G401.6 (cell line): ENCODE measurements around the gene SMYD3.

Source experiments
- FAIRE-seq: peaks from 2 replicates; lab custom pipeline; 2012; peaks lifted over from hg19 to GRCh38; lab: Jason Lieb, UNC

Gene SMYD3

DNA sequence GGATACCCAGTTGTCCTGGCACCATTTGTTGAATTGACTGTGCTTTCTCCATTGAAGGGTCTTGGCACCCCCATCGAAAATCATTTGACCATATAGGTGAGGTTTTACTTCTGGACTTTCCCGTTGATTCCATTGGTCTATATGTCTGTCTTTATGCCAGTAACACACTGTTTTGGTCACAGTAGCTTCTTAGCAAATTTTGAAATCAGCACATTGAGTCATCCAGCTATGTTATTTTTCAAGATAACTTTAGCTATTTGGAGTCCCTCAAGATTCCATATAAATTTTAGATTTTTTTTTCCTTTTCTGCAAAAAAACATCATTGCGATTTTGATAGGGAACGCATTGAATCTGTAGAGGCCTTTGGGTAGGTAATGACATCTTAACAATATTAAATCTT is 235.6 kb downstream of the SMYD3 start:
- no peak for FAIRE-seq

DNA sequence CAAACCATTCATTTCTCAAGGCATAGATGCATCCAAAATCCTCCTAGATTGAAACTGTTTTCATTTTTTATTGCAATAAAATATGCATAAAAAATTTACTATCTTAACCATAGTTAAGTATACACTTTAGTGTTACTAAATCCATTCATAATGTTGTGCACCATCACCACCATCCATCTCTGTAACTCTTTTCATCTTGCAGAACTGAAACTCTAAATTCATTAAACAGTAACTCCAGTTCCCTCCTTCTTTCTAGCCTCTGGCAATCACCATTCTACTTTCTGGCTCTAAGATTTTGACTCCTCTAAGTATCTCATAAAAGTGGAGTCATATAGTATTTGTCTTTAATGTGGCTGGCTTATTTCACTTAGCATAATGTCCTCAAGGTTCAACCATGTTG is 236.8 kb downstream of the SMYD3 start:
- no peak for FAIRE-seq

DNA sequence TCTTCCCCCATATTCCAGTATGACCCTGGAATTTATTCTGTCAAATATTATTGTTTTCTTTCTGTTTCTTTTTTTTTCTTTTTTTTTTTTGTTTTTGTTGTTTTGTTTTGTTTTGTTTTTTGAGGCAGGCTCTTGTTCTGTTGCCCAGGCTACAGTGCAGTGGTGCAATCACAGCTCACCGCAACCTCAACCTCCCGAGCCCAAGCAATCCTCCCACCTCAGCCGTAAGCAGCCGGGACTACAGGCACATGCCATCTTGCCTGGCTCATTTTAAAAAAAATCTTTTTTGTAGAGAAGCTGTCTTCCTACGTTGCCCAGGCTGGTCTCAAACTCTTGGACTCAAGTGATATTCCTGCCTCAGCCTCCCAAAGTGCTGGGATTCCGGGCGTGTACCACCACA is 237.6 kb downstream of the SMYD3 start:
- no peak for FAIRE-seq

DNA sequence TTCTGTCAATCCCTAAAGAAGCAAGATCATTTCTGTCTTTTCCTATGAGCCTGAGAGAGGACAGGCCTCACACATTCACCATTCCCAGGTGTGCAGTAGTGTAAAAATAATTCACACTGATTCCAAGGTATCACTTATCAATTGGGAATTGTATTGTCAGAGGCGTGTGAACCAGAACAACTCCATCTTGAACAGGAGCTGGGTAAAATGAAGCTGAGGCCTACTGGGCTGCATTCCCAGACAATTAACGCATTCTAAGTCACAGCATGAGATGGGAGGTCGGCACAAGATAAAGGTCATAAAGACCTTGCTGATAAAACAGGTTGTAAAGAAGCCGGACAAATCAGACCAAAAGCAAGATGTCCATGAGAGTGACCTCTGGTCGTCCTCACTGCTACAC is 239.2 kb downstream of the SMYD3 start:
- no peak for FAIRE-seq

DNA sequence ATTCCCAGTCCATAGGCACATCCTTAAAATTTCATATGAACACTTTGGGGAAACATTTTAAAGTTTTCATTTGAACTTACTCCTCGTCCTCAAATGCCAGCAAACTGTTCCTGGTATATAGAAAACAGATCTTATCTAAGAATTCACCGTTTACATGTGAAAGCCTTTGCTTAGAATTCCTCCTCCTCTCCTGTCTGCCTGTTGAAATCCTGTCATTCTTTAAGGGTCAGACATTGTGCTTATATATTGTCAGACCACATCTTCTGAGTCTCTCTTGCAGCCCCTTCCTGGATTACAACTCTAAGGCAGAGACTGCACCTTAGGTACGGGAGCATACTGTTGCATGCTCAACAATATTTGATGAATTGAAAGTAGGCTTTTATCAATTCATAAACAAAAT is 239.7 kb downstream of the SMYD3 start:
- FAIRE-seq = no peak

DNA sequence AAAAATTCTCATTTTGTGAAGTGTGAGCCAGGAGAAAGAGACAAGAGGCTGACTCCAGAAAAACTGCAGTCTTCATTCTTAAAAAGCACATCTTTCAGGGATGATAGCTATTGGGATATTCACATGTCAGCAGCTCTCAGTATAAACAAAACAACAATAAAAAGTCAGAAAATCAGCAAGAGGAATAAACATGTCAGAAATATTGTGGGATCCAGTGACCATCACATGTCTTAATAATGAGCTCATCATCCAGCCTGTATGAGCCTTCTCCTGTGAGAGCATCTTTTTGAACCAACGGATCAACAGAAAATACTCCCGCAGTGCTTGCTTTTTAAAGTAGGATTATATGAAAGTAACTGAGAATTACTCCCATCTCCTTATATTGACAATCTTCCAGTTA is 241.6 kb downstream of the SMYD3 start:
- no peak for FAIRE-seq

DNA sequence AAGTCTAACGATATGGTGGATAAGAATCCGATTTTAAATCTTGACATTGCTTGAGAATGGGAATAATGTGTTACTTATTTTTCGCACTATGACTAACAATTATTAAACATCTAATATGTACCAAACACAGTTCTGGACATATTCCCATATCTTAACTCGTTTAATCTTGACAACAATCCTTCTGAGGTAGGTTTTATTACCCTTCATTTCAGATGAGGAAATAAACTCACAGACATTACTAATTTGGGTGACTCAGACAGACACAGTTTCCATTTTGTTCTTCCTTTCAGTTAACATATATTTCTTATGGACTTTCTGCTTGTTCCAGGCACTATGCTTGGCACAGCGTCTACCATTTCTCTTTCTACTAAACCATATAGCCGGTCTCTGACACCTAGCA is 244.8 kb downstream of the SMYD3 start:
- no peak for FAIRE-seq

DNA sequence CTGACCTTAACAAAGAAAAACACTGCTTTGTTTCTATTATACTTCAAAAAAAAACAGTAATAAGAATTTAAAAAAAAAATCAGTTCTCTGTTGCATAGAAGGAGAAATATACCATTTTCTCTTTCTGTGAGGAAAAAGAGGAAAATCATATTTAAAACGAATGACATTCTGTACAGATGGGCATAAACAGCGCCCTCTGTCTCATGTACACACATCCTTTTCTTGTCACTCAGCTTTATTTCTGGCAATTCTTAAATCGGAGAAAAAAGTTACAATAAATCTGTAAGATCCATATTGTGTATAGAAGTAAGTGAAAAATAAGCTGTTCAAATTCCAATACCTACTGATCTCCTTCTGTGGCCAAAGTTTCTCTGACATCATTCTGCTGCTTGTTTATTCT is 245.4 kb downstream of the SMYD3 start:
- no peak for FAIRE-seq

DNA sequence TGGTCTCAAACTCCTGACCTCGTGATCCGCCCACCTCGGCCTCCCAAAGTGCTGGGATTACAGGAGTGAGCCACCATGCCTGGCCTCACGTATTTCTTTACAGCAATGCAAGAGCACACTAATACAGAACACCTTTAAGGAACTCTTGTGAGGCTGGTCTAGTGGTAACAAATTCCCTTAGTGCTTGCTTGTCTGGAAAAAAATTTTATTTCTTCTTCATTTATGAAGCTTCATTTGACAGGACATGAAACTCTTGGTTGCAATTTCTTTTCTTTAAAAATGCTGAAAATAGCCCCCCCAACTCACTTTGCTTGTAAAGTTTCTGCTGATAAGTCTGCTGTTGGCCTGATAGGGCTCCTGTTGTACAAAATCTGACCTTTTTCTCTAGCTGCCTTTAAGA is 248.8 kb downstream of the SMYD3 start:
- FAIRE-seq = no peak

DNA sequence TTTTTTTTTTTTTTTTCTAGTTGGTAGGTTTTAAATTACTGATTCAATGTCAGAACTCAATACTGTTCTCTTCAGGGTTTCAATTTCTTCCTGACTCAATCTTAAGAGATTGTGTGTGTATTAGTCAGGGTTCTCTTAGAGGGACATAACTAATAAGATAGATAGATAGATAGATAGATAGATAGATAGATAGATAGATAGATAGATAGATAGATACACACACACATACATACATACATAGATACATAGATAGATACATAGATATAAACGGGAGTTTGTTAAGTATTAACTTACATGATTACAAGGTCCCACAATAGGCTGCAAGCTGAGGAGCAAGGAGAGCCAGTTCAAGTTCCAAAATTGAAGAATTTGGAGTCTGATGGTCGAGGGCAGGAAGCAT is 251.3 kb downstream of the SMYD3 start:
- FAIRE-seq = no peak

DNA sequence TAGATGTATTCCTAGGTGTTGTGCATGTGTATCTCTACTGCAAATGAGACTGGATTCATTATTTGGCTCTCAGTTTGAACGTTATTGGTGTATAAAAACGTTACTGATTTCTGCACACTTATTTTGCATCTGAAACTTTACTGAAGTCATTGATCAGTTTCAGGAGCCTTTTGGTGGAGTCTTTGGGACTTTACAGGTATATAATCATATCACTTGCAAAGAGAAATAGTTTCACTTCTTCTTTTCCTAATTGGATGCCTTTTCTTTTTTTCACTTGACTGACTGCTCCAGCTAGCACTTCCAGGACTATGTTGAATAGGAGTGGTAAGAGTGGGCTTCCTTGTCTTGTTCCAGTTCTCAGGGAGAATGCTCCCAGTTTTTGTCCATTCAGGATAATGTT is 252.2 kb downstream of the SMYD3 start:
- FAIRE-seq = no peak

DNA sequence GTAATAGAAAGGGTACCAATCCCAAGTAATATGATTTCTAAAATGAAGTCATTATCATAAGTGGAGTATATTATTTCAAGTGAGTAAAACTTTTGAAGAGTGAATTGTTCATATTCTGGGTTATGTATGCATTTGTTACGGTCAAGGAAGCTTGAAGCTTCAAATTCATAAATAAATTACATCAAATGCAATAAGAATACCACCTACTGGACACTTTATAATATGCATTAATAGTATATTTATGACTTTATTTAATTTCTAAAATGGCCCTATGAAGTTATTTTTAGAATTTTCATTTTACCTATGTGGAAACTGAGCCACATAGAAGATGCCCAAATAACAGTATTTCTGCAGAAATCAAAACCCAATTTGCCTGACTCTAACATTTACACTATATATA is 260.6 kb downstream of the SMYD3 start:
- FAIRE-seq = no peak

DNA sequence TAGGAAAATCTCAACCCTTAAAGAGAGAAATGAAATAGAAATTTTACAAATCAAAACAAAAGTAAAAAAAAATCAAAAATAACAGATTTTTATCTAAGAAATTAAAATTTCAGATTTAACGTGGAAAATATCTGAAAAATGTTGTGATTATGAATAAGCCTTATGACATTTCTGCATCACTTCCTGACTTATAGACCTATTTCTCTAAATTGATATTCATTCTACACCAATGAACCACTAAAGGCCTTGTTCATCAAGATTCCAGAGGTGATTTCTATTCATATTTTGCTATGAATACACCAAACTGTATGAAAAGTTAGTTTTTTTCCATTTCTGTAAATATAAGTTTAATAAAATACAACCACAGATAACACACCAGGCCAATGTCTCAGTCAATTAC is 261.5 kb downstream of the SMYD3 start:
- FAIRE-seq = peak; percentile 17

DNA sequence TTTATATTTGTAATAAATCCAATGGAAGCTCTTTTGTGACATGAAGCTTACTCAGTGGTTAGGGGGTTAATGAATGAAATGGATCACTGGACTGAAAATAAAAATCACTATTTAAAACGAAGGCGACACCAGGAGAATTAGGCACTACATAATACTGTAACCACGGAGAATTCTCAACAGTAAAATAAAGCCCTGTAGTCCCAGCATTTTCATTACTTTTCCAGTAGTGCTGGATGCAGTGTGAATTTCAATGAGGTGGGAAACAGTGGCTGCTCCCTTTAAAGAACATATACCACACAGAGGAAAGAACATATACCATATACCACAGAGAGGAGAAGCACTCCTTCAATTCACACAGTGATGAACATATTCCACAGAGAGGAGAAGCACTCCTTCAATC is 275.0 kb downstream of the SMYD3 start:
- no peak for FAIRE-seq

DNA sequence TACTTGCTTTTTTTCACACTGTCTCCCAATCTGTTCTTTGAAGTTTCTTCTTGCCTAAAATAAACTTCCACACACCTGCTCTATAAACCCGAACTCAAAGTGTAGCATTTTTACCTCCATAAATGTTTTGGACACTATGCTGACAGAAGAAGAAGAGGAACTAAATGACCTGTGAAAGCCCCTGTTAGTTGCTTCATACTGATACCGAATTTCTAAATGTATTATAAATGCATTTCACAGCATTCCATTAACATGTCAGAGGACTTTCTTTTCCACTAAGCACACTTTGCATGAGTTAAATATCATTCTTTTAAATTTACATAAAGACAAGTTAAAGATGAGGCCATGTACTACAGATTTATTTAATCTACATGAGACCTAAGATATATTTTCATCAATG is 281.0 kb downstream of the SMYD3 start:
- FAIRE-seq = no peak

DNA sequence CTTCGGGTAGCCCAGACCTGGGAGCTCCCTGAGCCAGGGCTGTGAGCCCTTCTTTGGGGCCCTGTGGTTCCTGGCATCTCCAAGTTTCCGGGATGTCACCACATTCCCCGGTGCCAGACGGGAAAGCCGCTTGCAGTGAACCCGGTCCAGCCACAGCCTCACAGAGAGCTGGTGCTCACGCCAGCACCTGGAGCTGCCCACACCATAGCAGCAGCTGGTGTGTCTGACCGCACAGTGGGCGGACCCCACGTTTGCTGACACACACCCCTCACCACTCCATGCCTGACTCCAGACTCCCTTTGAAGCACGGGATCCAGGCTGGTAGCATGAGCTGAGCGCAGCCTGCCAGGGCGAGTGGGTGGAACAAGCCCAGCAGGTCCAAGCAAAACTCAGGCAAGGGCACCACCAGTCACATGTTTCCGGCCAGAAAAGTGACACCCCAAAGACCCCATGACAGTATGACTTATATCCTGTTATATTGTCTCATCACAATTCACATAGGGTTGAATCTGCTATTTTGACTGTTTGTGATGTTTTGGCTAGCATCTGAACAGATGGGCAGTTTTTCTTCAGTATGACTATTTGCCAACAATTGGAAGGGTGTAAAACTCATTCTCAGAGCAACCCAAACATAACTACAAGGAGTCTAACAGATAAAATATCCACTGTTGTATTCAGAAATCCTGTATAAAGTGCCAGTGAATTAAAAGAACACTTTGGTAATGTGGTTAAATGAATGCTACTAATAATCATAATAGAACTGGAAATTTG is 285.4 kb downstream of the SMYD3 start:
- FAIRE-seq = no peak

DNA sequence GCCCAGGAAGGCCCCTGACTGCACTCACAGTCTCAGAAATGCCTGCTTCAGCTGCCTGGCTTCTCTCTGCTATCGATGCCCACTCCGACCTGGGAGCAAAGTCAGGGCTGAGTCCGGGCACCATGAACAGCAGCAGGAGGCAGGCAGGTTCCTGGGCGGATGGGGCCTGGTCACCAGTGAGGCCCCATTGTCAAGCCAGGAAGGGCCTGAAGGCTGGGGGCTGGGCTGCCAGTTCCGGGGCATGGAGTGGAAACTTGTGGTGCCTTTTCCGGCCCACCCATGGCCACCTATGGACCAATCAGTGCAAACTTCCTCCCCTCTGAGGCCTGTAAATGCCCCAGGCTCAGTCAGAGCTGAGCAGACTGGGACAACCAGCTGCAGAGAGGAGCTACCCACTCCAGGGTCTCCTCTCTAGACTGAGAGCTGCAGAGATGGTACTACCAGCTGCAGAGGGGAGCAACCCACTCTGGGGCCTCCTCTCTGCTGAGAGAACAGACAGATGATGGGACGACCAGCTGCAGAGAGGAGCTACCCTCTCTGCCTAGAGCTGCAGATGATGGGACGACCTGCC is 286.5 kb downstream of the SMYD3 start:
- no peak for FAIRE-seq

DNA sequence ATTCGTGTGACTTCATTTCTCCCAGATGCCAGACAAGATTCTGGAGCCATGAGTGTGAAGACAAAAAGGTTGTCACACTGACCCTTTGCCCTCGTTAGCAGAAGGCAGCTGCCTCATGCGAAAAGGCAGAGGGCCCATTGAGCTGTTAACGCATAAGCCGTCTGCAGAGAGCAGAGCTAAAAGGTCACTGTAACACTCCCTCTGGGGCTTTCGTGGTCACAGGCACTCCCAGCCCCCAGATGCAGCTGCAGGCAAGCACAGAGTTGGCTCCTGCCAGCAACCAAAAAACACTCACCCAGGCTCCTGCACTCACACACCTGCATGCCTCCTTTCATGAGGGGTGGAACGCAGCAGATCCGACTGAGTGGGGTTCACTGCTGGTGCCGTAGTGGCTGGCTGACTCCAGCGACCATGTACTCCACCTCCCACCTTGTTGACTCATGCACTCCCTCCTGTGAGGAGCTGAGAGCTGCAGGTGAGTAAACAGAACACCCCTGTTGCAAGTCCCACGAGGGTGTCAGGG is 287.5 kb downstream of the SMYD3 start:
- FAIRE-seq = no peak

DNA sequence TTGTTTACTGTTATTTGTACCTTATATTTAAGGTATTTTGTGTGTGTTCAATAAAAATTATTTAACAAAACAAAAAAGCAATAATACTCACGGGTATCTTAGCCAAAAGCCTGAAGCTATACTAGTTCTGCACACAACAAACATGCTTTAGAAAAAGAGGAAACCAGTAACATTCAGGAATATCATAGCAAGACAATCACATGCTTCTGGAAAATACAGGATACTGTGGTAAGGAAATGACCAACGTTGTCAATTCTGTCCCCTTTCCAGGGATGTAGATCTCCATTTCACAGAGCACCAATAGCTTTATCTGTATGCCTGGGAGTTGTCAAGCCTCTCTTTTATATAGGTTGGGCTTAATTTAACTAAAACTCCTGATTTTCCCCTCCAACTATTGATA is 288.4 kb downstream of the SMYD3 start:
- FAIRE-seq = no peak

DNA sequence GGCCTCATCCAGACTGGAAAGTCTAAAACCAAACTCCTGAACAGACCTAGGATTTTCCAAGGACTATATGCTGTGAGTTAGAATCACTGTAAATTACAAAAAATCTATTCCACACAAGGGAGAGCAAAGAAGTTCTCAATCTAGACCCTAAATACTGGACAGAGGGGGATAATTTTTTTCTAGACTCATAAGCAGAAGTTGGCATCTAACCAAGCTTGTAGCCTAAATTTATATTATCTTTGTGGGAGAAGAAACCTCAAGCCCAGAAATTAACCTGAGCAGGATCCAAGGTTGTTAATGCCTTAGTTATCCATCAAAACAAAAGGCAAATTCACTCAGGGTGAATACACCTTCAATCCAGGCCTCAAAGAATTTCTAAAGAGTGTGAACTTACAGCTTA is 290.2 kb downstream of the SMYD3 start:
- no peak for FAIRE-seq

DNA sequence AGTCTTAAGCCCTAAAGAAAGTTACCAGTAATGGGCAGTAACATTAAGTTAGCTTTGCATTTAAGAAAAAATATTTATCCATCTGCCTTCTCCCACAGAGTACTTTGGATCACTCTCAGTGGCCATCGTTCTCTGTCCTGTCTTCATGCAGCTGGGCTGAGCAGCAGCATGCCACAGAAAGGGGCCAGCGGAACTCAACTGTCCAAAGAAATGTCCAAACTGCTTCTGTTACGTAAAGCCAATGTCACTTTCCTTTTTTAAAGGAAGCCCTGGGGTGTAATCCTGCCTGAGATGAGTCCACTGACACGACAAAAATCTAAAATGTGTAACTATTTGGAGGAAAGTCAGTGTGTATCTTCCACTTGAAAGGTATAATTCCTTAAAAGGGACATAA is 291.6 kb downstream of the SMYD3 start:
- no peak for FAIRE-seq

DNA sequence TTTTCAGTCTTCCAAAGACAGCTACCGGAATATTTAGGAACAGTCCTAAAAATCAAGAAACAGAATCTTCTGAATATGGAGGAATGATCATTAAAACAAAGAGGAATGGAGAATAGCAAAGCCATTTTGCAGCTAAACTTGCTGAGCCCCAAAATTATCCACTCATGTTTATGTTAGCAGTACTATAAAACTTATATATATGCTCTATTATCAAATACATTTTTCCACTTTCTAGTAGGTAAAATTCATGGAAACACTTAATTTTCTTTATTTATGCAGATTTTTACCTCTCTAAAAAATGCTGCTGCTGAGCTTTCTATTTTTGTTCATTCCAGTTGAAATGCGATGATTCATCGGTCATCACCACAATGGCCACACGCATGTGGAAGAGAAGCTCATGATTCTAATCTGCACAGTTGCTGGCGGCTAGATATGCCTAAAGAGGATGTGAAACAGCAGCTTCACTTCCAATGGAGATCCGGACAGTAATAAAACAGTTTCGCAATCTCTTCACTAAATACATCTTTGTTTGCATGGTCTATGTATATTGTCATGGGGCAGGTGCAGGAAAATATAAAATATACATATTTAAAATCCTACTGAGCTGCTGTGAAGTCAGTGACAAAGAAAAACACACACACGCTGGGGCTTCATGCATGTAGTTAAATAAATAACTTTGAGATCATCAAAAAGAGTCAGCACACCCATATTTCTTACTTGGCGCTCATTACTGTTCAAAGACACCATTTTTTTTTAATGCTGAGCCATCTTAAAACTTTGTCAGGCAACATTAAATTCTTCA is 292.2 kb downstream of the SMYD3 start:
- FAIRE-seq = no peak

DNA sequence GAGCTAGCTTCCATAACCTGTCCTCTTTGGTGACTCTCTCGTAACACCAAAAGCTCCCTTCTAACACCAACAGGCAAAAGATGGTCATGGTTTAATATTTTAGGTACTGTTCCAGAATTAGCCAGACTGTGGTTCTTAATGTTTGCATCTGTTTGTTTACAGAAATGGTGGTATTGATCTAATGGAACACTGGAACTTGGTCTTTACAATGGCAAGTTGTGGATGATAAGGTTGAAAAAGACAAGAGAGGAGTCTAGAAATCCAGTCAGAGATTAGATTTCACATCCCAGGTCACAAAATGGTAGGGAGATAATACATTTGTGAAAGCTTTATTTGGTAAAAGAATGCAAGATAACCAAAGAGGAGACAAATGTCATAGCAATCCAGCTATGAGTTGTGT is 293.1 kb downstream of the SMYD3 start:
- no peak for FAIRE-seq
